OCI-LY3 (cell line): Measurements from ENCODE around the gene SETD5.

Experiments used
- H2AFZ ChIP-seq: fragments of 200-600, 300-600 bp; shearing (Covaris generic); 2 replicates; pipeline ENCODE4 v1.6.0; 2014; ENCODE audit warnings: antibody characterized with exemption, low read depth, low read length
- H3K27ac ChIP-seq: fragments of 200-600, 300-600 bp; sonication (generic); 2 replicates; pipeline ENCODE4 v1.5.1; 2014; ENCODE audit warnings: mild to moderate bottlenecking, low read length, moderate library complexity, mixed read lengths
- H3K27me3 ChIP-seq: fragments of 200-600, 300-600 bp; sonication (generic); 2 replicates; pipeline ENCODE4 v1.6.1; 2014; ENCODE audit warnings: low read depth, low read length, mixed read lengths
- H3K36me3 ChIP-seq: fragments of 200-600, 300-600 bp; sonication (generic); replicated peaks from 2 replicates; pipeline ENCODE3; 2014; ENCODE audit warnings: low read depth, low read length, mixed read lengths
- H3K4me1 ChIP-seq: fragments of 300-600, 200-600 bp; sonication (generic); 2 replicates; pipeline ENCODE4 v1.6.1; 2014; ENCODE audit warnings: low read length, mixed read lengths
- H3K4me2 ChIP-seq: fragments of 200-600, 300-600 bp; sonication (generic); 2 replicates; pipeline ENCODE4 v1.6.1; 2014; ENCODE audit warnings: low read length, mixed read lengths
- H3K4me3 ChIP-seq: fragments of 300-600, 200-600 bp; sonication (generic); 2 replicates; pipeline ENCODE4 v1.5.1; 2014; ENCODE audit warnings: antibody characterized with exemption, mild to moderate bottlenecking, low read length, moderate library complexity
- H3K79me2 ChIP-seq: fragments of 300-600, 200-600 bp; shearing (Covaris generic); 2 replicates; pipeline ENCODE4 v1.6.1; 2014; ENCODE audit warnings: mild to moderate bottlenecking, low read length, mixed read lengths
- H3K9ac ChIP-seq: fragments of 300-600, 200-600 bp; shearing (Covaris generic); 2 replicates; pipeline ENCODE4 v1.6.0; 2014; ENCODE audit warnings: mild to moderate bottlenecking, low read length, moderate library complexity
- H3K9me3 ChIP-seq: fragments of 200-600, 300-600 bp; shearing (Covaris generic); 2 replicates; pipeline ENCODE4 v1.6.1; 2014; ENCODE audit warnings: low read length, mixed read lengths; ENCODE audit not compliant: insufficient read depth
- H4K20me1 ChIP-seq: fragments of 200-600, 300-600 bp; sonication (generic); 2 replicates; pipeline ENCODE4 v1.6.1; 2016; ENCODE audit warnings: low read length, mixed read lengths; ENCODE audit not compliant: insufficient read depth
- EZH2phosphoT487 ChIP-seq: fragments of 200-600 bp; shearing (Covaris generic); IDR thresholded peaks from 2 replicates; pipeline ENCODE4 v1.6.1; 2018; ENCODE audit warnings: antibody characterized with exemption, mixed run types, low read depth
- TF ChIP-seq, protein P1 (sequence below): fragments of 200-600, 300-600 bp; sonication (generic); IDR thresholded peaks from 2 replicates; pipeline ENCODE4 v1.5.1; 2014; ENCODE audit warnings: antibody characterized with exemption, low read length, low read depth

The SETD5 gene

DNA sequence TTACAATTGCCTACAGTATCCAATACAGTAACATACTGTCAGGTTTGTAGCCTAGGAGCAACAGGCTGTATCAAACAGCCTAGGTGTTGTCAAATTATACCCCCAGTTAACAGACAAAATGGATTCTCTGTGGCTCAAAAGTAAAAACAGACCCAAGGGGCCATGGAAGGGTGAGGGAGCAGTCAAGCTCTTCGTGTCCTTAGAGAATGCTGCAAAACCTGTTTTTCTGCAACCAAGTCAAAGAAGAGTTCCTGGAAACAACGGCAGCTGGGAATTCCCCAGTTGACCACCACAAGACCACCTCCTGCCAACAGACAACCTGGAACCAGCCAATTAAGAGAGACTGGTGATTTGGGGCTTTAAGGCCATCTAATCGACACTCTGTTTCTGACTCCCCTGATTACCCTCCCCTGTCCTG is 45.7 kb upstream of the SETD5 start:
- no peak overlapping the region for H3K4me2 ChIP-seq
- no peaks in the 10 kb centered on the region for H3K9me3 ChIP-seq
- no peak overlapping the region for H3K4me3 ChIP-seq
- no peaks in the 10 kb centered on the region for H3K27me3 ChIP-seq
- TF ChIP-seq EZH2phosphoT487 = no peak
- TF ChIP-seq, protein P1, sequence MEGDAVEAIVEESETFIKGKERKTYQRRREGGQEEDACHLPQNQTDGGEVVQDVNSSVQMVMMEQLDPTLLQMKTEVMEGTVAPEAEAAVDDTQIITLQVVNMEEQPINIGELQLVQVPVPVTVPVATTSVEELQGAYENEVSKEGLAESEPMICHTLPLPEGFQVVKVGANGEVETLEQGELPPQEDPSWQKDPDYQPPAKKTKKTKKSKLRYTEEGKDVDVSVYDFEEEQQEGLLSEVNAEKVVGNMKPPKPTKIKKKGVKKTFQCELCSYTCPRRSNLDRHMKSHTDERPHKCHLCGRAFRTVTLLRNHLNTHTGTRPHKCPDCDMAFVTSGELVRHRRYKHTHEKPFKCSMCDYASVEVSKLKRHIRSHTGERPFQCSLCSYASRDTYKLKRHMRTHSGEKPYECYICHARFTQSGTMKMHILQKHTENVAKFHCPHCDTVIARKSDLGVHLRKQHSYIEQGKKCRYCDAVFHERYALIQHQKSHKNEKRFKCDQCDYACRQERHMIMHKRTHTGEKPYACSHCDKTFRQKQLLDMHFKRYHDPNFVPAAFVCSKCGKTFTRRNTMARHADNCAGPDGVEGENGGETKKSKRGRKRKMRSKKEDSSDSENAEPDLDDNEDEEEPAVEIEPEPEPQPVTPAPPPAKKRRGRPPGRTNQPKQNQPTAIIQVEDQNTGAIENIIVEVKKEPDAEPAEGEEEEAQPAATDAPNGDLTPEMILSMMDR = no peak
- no peaks in the 10 kb centered on the region for H3K36me3 ChIP-seq
- no peak overlapping the region for H2AFZ ChIP-seq
- no peak overlapping the region for H3K27ac ChIP-seq
- no peaks in the 10 kb centered on the region for H4K20me1 ChIP-seq
- no peaks in the 10 kb centered on the region for H3K79me2 ChIP-seq
- H3K4me1 ChIP-seq = peaks cover 26% of the 10 kb centered on the region
- H3K9ac ChIP-seq = no peak overlapping the region

DNA sequence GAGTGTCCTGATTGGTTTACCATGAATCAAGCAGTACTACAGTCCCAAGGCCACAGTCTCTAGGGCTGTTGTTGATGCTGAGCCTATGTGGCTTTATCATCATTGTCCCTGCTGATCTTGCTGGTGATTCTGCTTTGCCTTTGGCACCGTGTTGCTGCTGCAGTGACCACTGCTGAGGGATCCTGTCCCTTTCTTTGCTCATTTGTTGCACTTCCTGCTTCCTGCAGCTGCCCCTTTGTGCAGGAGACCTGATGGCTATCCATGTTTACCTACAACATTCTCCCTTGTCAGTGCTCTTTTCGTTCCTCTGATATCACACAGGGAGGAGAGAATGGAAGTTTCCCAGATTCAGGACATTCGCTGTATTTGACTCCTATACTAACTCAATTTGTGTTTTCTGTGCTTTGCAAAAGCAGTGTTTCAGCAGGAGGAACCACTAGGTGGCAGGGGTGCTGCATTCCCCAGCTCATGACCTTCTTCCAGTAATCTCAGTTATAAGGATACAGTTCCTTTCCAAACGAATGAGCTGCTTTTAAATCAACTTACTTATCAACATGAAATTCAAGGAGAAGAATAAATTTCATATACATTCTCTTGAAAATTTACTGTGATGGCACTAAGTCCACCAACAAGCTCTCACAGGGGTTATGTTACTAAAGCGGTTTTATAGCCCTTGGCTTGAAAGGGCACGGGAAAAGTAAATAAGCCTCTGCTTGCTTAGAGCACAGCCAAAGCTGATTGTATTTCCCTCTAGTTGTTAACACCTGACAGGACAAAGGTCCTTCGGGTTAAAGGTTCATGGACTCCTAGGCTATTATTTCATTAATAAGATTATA is 44.3 kb upstream of the SETD5 start:
- peak overlapping the region; percentile 3; the same call in 1 of the 2 replicates for H3K9ac ChIP-seq
- no peak overlapping the region for H3K27ac ChIP-seq
- no peaks in the 10 kb centered on the region for H3K36me3 ChIP-seq
- H3K27me3 ChIP-seq = no peaks in the 10 kb centered on the region
- H4K20me1 ChIP-seq = no peaks in the 10 kb centered on the region
- peak overlapping the region; percentile 41 for H3K4me2 ChIP-seq
- peak overlapping the region; percentile 26 for H3K4me3 ChIP-seq
- TF ChIP-seq, protein P1 = peak; percentile 96
- no peak for TF ChIP-seq EZH2phosphoT487
- H3K9me3 ChIP-seq = no peaks in the 10 kb centered on the region
- H3K79me2 ChIP-seq = no peaks in the 10 kb centered on the region
- H2AFZ ChIP-seq = peak overlapping the region; percentile 98
- peaks cover 26% of the 10 kb centered on the region for H3K4me1 ChIP-seq

DNA sequence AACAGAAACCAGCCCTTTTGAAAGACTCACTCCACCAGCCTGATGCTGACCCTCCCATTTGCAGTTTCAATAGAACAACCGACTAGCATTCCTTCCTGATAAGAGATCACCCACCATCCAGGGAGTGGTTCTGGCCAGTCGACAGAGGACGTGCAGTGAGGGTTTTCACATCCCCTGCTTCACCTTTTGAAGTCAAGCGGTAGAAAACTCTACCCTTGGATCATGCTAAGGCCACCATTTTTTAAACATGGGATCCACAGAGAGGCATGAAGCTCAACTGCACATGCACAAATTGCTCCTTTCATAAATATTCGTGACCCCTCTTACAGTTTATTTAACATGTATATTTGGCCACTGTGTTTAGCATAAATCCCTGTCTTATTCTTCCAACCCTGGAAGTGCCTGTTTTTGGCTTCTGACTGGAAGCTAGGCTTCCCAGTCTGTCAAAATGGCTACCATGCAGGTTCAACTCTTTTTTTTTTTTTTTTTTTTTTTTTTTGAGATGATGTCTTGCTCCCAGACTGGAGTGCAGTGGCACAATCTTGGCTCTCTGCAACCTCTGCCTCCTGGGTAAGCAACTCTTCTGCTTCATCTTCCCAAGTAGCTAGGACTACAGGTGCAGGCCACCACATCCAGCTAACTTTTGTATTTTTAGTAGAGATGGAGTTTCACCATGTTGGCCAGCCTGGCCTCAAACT is 35.6 kb upstream of the SETD5 start:
- Histone ChIP-seq H3K4me3 (peak overlapping the region; percentile 88), H3K9ac (peak overlapping the region; percentile 88), H4K20me1 (no peaks in the 10 kb centered on the region), H2AFZ (no peak overlapping the region), H3K4me1 (peaks cover 7% of the 10 kb centered on the region; the same call in 1 of the 2 replicates), H3K27ac (no peak overlapping the region), H3K79me2 (peaks cover 35% of the 10 kb centered on the region), H3K36me3 (peaks cover 21% of the 10 kb centered on the region), H3K4me2 (peak overlapping the region; percentile 65), H3K27me3 (no peaks in the 10 kb centered on the region), H3K9me3 (no peaks in the 10 kb centered on the region)
- TF ChIP-seq EZH2phosphoT487 = no peak
- TF ChIP-seq, protein P1 = no peak
